GM12801 (cell line): ENCODE measurements around the gene DSCAML1.

Experiments
- CTCF ChIP-seq: IDR thresholded peaks from one replicate; pipeline ENCODE4 v1.5.1; 2011; ENCODE audit warnings: control low read depth; ENCODE audit not compliant: insufficient read length; ENCODE audit errors: extremely low read depth

Gene DSCAML1

GRCh38 chr11:117421476-117421875 is 375.5 kb downstream of the DSCAML1 start:
- TF ChIP-seq CTCF, result no peak

- TF ChIP-seq CTCF, result no peak
These were observed 376.0 kb downstream of the DSCAML1 start for GRCh38 chr11:117421041-117421440.

- TF ChIP-seq CTCF, result no peak
These were observed 376.4 kb downstream of the DSCAML1 start for GRCh38 chr11:117420598-117420997.

- TF ChIP-seq CTCF, result no peak
These were observed 376.9 kb downstream of the DSCAML1 start for GRCh38 chr11:117420143-117420485.

GRCh38 chr11:117419482-117420142 is 377.4 kb downstream of the DSCAML1 start:
- no peak for TF ChIP-seq CTCF

GRCh38 chr11:117418737-117419481 is 378.1 kb downstream of the DSCAML1 start:
- no peak for TF ChIP-seq CTCF

- TF ChIP-seq CTCF, result no peak
These were observed 379.2 kb downstream of the DSCAML1 start for GRCh38 chr11:117417856-117418255.
